ENCODE data around the gene MCM3AP.

The MCM3AP gene

GRCh38 chr21:46214478-46215340 lies 70.7 kb downstream of the MCM3AP start:
- peaks cover 22% of the 10 kb centered on the region for H3K36me3 Mint-ChIP-seq (ENCODE audit: low read depth)
- no peaks in the 10 kb centered on the region for H3K27me3 Mint-ChIP-seq (ENCODE audit: low read depth)
- TF ChIP-seq CTCF (IDR thresholded peaks at IDR 0.05; ENCODE audit: unreplicated experiment in 3 of 3), result no peak
- no peaks in the 10 kb centered on the region for H3K9me3 Mint-ChIP-seq
- no peaks in the 10 kb centered on the region for H3K4me1 Mint-ChIP-seq
- H3K4me3 Mint-ChIP-seq, result no peak overlapping the region
- no peak overlapping the region for H3K27ac Mint-ChIP-seq

- Mint-ChIP-seq H3K9me3 (no peaks in the 10 kb centered on the region), H3K27ac (no peak overlapping the region), H3K4me3 (no peak overlapping the region), H3K4me1 (no peaks in the 10 kb centered on the region), H3K27me3 (ENCODE audit: low read depth) (no peaks in the 10 kb centered on the region), H3K36me3 (ENCODE audit: low read depth) (peaks cover 18% of the 10 kb centered on the region)
- TF ChIP-seq CTCF (IDR thresholded peaks at IDR 0.05; ENCODE audit: unreplicated experiment in 3 of 3), result no peak
Observed at GRCh38 chr21:46213620-46214286, 71.7 kb downstream of the MCM3AP start.

- Mint-ChIP-seq H3K9me3 (no peaks in the 10 kb centered on the region), H3K4me3 (no peak overlapping the region), H3K4me1 (no peaks in the 10 kb centered on the region)
Observed at GRCh38 chr21:46212721-46213484, 72.5 kb downstream of the MCM3AP start.

GRCh38 chr21:46211786-46212720 lies 73.4 kb downstream of the MCM3AP start:
- no peak for TF ChIP-seq CTCF (IDR thresholded peaks at IDR 0.05; ENCODE audit: unreplicated experiment in 3 of 3)
- Mint-ChIP-seq H3K4me3 (no peak overlapping the region), H3K9me3 (no peaks in the 10 kb centered on the region), H3K36me3 (ENCODE audit: low read depth) (peaks cover 23% of the 10 kb centered on the region), H3K4me1 (no peaks in the 10 kb centered on the region), H3K27ac (no peak overlapping the region), H3K27me3 (ENCODE audit: low read depth) (no peaks in the 10 kb centered on the region)

More at GRCh38 chr21:46212721-46213484, 72.5 kb downstream of the MCM3AP start:
- no peaks in the 10 kb centered on the region for H3K27me3 Mint-ChIP-seq (ENCODE audit: low read depth)
- TF ChIP-seq CTCF (IDR thresholded peaks at IDR 0.05; ENCODE audit: unreplicated experiment in 3 of 3), result no peak
- H3K27ac Mint-ChIP-seq, result no peak overlapping the region
- peaks cover 18% of the 10 kb centered on the region for H3K36me3 Mint-ChIP-seq (ENCODE audit: low read depth)

GRCh38 chr21:46211376-46211775 lies 74.0 kb downstream of the MCM3AP start:
- H3K4me3 Mint-ChIP-seq, result no peak overlapping the region
- H3K36me3 Mint-ChIP-seq (ENCODE audit: low read depth), result peaks cover 23% of the 10 kb centered on the region
- no peaks in the 10 kb centered on the region for H3K4me1 Mint-ChIP-seq
- no peak overlapping the region for H3K27ac Mint-ChIP-seq
- TF ChIP-seq CTCF (IDR thresholded peaks at IDR 0.05; ENCODE audit: unreplicated experiment in 3 of 3), result no peak
- H3K27me3 Mint-ChIP-seq (ENCODE audit: low read depth), result no peaks in the 10 kb centered on the region
- H3K9me3 Mint-ChIP-seq, result no peaks in the 10 kb centered on the region
